Keratinocyte (primary cell): ENCODE data around the gene ERF. TPM values are rescaled to one million over a fixed set of nuclear protein-coding genes. Genes with fewer than 3 reads are reported as not detected.
A peak's percentile ranks its signal among the peaks of the same experiment; 100 is the strongest.

Source experiments
- DNase-seq: peaks from one replicate; pipeline ENCODE4 v3.0.0-alpha.2; 2011; ENCODE audit warnings: low read depth, missing footprints, low spot score
- FAIRE-seq: peaks from 2 replicates; lab custom pipeline; 2011; peaks lifted over from hg19 to GRCh38; lab: Jason Lieb, UNC
- H2AFZ ChIP-seq: 2 replicates; pipeline ENCODE4 v1.6.0; 2012; ENCODE audit warnings: low read length, control low read depth, inconsistent platforms; ENCODE audit not compliant: control insufficient read depth
- H3K27ac ChIP-seq: 2 replicates; pipeline ENCODE4 v1.5.1; 2011; ENCODE audit warnings: low read length; ENCODE audit not compliant: control insufficient read depth, insufficient read depth
- H3K27me3 ChIP-seq: 3 replicates; pipeline ENCODE4 v1.6.0; 2011; ENCODE audit warnings: low read length; ENCODE audit not compliant: control insufficient read depth, insufficient read depth; ENCODE audit errors: extremely low read depth
- H3K36me3 ChIP-seq, 2 experiments: 2 replicates in 1 of 2; 3 replicates in 1 of 2; pipeline ENCODE4 v1.5.1; 2011; ENCODE audit warnings: low read length in 2 of 2, mild to moderate bottlenecking in 1 of 2; ENCODE audit not compliant: control insufficient read depth in 2 of 2, insufficient read depth in 2 of 2; ENCODE audit errors: extremely low read depth in 1 of 2
- H3K4me1 ChIP-seq: 3 replicates; pipeline ENCODE4 v1.5.1; 2011; ENCODE audit warnings: low read length; ENCODE audit not compliant: control insufficient read depth, insufficient read depth; ENCODE audit errors: extremely low read depth
- H3K4me2 ChIP-seq: 3 replicates; pipeline ENCODE4 v1.6.0; 2011; ENCODE audit warnings: low read depth, low read length; ENCODE audit not compliant: control insufficient read depth, insufficient read depth; ENCODE audit errors: extremely low read depth
- H3K4me3 ChIP-seq, 3 experiments: fragments of 200-600 bp in 1 of 3; sonication (generic) in 1 of 3; 2 replicates in 2 of 3; 3 replicates in 1 of 3; pipeline ENCODE4 v1.5.1; 2011 to 2016; ENCODE audit warnings: low read length in 3 of 3, mild to moderate bottlenecking in 3 of 3, control low read depth in 2 of 3, inconsistent platforms in 1 of 3, low read depth in 1 of 3, mixed read lengths in 1 of 3, mixed run types in 1 of 3, moderate library complexity in 1 of 3; ENCODE audit not compliant: control insufficient read depth in 2 of 3, insufficient read depth in 2 of 3; ENCODE audit errors: extremely low read depth in 1 of 3
- H3K79me2 ChIP-seq: 2 replicates; pipeline ENCODE4 v1.6.0; 2012; ENCODE audit warnings: low read length; ENCODE audit not compliant: control insufficient read depth, insufficient read depth
- H3K9ac ChIP-seq: 3 replicates; pipeline ENCODE4 v1.6.0; 2011; ENCODE audit warnings: low read length; ENCODE audit not compliant: control insufficient read depth, insufficient read depth; ENCODE audit errors: extremely low read depth
- H3K9me1 ChIP-seq: 3 replicates; pipeline ENCODE4 v1.6.0; 2011; ENCODE audit warnings: low read length; ENCODE audit not compliant: control insufficient read depth, insufficient read depth; ENCODE audit errors: extremely low read depth
- H3K9me3 ChIP-seq: 2 replicates; pipeline ENCODE4 v1.5.1; 2012; ENCODE audit warnings: low read depth, low read length; ENCODE audit not compliant: control insufficient read depth
- H4K20me1 ChIP-seq: 3 replicates; pipeline ENCODE4 v1.6.0; 2011; ENCODE audit warnings: low read length; ENCODE audit not compliant: control insufficient read depth, insufficient read depth; ENCODE audit errors: extremely low read depth
- EZH2 ChIP-seq: IDR thresholded peaks from one replicate; pipeline ENCODE4 v1.6.1; 2012; ENCODE audit warnings: inconsistent platforms, mild to moderate bottlenecking, low read length, moderate library complexity
- dilution Hi-C: fragments of 300-500 bp; cut with MboI; formaldehyde crosslinking; loops from one replicate; pipeline ENCODE4 v1.7.0; 2020; ENCODE audit warnings: low sequenced_read_pairs; ENCODE audit not compliant: extremely low pct_ligation_motif_present
- polyA plus RNA-seq, 5 experiments: library from polyadenylated mRNA; depleted of rRNA in 3 of 5; stranded (reverse) in 3 of 5; stranded (forward) in 1 of 5; unstranded in 1 of 5; fragments of >200 nt; gene quantifications; 1 replicate in 1 of 5; 2 replicates in 3 of 5; 3 replicates in 1 of 5; pipeline versions ENCODE4 v1.2.1 to v1.2.3, GENCODE V29; 2011 to 2012; ENCODE audit warnings: missing spikeins in 2 of 5, low read depth in 1 of 5, low replicate concordance in 1 of 5
- TF ChIP-seq, protein P1 (sequence below), 3 experiments: IDR thresholded peaks in 1 of 3; conservative IDR thresholded peaks in 1 of 3; optimal IDR thresholded peaks in 1 of 3; 2 replicates in 2 of 3; 3 replicates in 1 of 3; pipeline versions ENCODE3 to v1.5.1; 2011; ENCODE audit warnings: low read length in 3 of 3, mild to moderate bottlenecking in 3 of 3, moderate library complexity in 2 of 3, control low read depth in 1 of 3, inconsistent platforms in 1 of 3; ENCODE audit not compliant: insufficient read depth in 2 of 3; ENCODE audit errors: extremely low read depth in 1 of 3

The ERF gene
- polyA plus RNA-seq, 1 donor (not counting 4 experiments of a cell fraction or from before 2014, with no cell fraction given): 83.5 TPM

DNA sequence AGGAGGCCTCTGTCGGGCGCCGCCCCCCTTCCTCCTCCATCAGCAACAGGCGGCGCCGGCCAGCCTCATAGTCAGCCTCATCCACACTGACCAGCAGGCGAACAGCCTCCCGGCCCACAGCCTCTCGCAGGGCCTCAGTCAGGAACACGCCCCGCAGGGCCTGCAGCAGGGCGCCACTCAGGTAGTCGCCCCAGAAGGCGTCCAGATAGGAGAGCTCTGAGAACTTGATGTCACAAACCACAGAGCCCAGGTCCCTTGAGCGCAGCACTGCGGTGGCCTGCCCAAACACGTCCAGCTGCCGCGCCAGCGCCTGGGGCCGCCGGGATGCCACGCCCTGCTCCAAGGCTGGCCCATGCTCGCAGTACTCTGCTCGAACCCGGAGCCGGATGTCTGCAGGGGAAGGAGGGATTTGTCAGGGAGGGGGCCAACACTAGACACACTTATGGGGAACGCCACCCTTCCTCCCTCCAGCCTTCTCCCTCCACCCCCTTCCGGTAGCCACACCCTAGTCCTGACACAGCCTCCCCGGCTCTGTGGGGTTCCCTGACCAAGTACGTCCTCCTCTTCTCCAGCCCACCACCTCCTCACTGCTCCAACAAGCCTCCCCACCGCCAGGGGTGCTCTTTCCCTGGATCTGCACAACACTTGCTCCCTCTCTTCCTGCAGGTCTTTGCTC, 55.4 kb downstream of the ERF start:
- Histone ChIP-seq H3K4me3 (no peak overlapping the region), H3K9ac (peak overlapping the region; percentile 45), H4K20me1 (no peaks in the 10 kb centered on the region), H3K79me2 (peaks cover 20% of the 10 kb centered on the region), H3K36me3 (peaks cover 41 to 57% of the 10 kb centered on the region in 2 experiments), H2AFZ (no peak overlapping the region), H3K9me1 (peaks cover 2% of the 10 kb centered on the region), H3K27ac (peak overlapping the region; percentile 42), H3K9me3 (no peaks in the 10 kb centered on the region), H3K27me3 (no peaks in the 10 kb centered on the region), H3K4me1 (peaks cover 31% of the 10 kb centered on the region), H3K4me2 (peak overlapping the region; percentile 74)
- dilution Hi-C loops: no loop called here
- no peak for TF ChIP-seq EZH2
- TF ChIP-seq, protein P1, sequence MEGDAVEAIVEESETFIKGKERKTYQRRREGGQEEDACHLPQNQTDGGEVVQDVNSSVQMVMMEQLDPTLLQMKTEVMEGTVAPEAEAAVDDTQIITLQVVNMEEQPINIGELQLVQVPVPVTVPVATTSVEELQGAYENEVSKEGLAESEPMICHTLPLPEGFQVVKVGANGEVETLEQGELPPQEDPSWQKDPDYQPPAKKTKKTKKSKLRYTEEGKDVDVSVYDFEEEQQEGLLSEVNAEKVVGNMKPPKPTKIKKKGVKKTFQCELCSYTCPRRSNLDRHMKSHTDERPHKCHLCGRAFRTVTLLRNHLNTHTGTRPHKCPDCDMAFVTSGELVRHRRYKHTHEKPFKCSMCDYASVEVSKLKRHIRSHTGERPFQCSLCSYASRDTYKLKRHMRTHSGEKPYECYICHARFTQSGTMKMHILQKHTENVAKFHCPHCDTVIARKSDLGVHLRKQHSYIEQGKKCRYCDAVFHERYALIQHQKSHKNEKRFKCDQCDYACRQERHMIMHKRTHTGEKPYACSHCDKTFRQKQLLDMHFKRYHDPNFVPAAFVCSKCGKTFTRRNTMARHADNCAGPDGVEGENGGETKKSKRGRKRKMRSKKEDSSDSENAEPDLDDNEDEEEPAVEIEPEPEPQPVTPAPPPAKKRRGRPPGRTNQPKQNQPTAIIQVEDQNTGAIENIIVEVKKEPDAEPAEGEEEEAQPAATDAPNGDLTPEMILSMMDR (optimal IDR thresholded peaks at IDR 0.05 in 1 of 3, IDR thresholded peaks at IDR 0.05 in 1 of 3, conservative IDR thresholded peaks at IDR 0.05 in 1 of 3; ENCODE audit: extremely low read depth in 1 of 3, insufficient read depth in 2 of 3, low read length in 3 of 3): peak; percentile 67 to 83 (median 76)
- FAIRE-seq (peak; percentile 83), DNase-seq (peak; percentile 93)

DNA sequence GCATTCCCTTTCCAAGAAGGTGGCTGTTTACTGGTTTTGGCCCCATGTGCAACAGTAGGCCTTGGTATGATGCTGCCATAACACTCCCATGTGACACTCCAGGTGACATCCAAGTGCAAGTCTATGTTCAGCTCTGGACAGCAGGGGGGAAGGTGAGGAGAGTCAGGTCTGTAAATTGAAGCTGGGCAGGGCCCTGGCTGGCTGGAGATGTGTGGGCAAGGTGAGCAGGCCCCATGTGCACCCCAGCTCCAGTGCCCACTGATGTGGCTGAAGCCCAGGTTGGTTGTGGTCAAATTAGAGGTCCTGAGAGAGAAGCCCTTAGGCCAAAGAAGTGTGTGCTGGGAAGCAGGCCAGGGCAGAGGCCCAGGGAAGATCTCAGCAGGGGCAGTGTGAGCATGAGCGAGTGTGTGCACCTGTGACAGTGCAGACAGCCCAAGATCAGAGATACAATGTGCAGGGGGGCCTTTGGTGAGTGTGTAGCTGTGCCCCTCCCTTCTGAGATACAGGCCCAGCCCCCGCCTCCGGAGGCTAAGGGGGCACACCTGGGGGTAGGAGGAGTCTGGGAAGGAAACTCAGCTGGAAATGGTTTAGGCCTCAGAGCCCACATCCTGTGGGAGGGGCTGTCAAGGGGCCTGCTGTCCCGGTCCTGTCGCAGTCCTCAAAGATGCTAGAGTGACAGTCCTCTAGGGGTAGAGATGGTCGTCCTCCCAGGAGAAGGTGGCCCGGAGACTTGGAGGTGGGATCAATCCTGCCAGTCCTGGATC, 56.1 kb downstream of the ERF start:
- Histone ChIP-seq H2AFZ (no peak overlapping the region), H4K20me1 (no peaks in the 10 kb centered on the region), H3K9me3 (no peaks in the 10 kb centered on the region), H3K36me3 (peaks cover 37 to 52% of the 10 kb centered on the region in 2 experiments), H3K9me1 (no peaks in the 10 kb centered on the region), H3K27ac (peak overlapping the region; percentile 42), H3K79me2 (peaks cover 16% of the 10 kb centered on the region), H3K27me3 (no peaks in the 10 kb centered on the region), H3K4me1 (peaks cover 31% of the 10 kb centered on the region), H3K4me2 (peak overlapping the region; percentile 4), H3K9ac (peak overlapping the region; percentile 45), H3K4me3 (no peak overlapping the region)
- no peak for DNase-seq
- TF ChIP-seq, protein P1 (optimal IDR thresholded peaks at IDR 0.05 in 1 of 3, IDR thresholded peaks at IDR 0.05 in 1 of 3, conservative IDR thresholded peaks at IDR 0.05 in 1 of 3; ENCODE audit: extremely low read depth in 1 of 3, insufficient read depth in 2 of 3, low read length in 3 of 3): no peak
- TF ChIP-seq EZH2: no peak
- dilution Hi-C loops: no loop called here
- FAIRE-seq: peak; percentile 69

Other genes with a start within 250 kb of the ERF start
- gene GRIK5, start 184.9 kb downstream of the ERF start, polyA plus RNA-seq: 0.06 to 0.44 TPM (median 0.17 TPM) in 3 replicates
- 6.8 to 14.7 TPM (median 13.1 TPM) in 3 replicates for gene ZNF574, start 179.0 kb downstream of the ERF start, polyA plus RNA-seq
- gene POU2F2, start 122.7 kb downstream of the ERF start, polyA plus RNA-seq: 7.0 to 9.6 TPM (median 7.1 TPM) in 3 replicates
- gene DEDD2, start 37.5 kb downstream of the ERF start, polyA plus RNA-seq: 17.1 to 29.8 TPM (median 20.8 TPM) in 3 replicates
- 5.0 to 9.3 TPM (median 5.4 TPM) in 3 replicates for gene ZNF526, start 34.8 kb downstream of the ERF start, polyA plus RNA-seq
- 36.9 to 53.3 TPM (median 42.5 TPM) in 3 replicates for gene GSK3A, start 12.5 kb downstream of the ERF start, polyA plus RNA-seq
- gene CIC, start 14.1 kb upstream of the ERF start, polyA plus RNA-seq: 3.1 to 11.1 TPM (median 3.8 TPM) in 3 replicates
- gene PRR19, start 47.0 kb upstream of the ERF start, polyA plus RNA-seq: 0.25 to 0.88 TPM (median 0.35 TPM) in 3 replicates
- gene PAFAH1B3, start 47.5 kb upstream of the ERF start, polyA plus RNA-seq: 27.6 to 55.4 TPM (median 28.3 TPM) in 3 replicates
- gene TMEM145, start 58.2 kb upstream of the ERF start, polyA plus RNA-seq: not detected in 3 replicates
- 4.1 to 7.3 TPM (median 6.1 TPM) in 3 replicates for gene MEGF8, start 70.5 kb upstream of the ERF start, polyA plus RNA-seq
- gene CNFN, start 135.2 kb upstream of the ERF start, polyA plus RNA-seq: 3.0 to 10.2 TPM (median 5.1 TPM) in 3 replicates
- gene LIPE, start 172.3 kb upstream of the ERF start, polyA plus RNA-seq: 5.0 to 9.1 TPM (median 6.1 TPM) in 3 replicates
- 0.06 TPM in 1 of 3 replicates, not detected in the others for gene CXCL17, start 187.8 kb upstream of the ERF start, polyA plus RNA-seq